Stimulated activated CD4-positive, alpha-beta T cell treated with anti-CD3 and anti-CD28 coated beads, TNF-alpha, amount 100 ng/mL, for 1 hour (primary cell): ENCODE data around the gene ZNF263.

ENCODE experiments used
- DNase-seq, 3 donors: peaks; one replicate each; pipeline ENCODE4 v3.0.0-alpha.2; 2020; ENCODE audit warnings: low read depth in 3 of 3, low spot score in 1 of 3

The ZNF263 gene

DNA sequence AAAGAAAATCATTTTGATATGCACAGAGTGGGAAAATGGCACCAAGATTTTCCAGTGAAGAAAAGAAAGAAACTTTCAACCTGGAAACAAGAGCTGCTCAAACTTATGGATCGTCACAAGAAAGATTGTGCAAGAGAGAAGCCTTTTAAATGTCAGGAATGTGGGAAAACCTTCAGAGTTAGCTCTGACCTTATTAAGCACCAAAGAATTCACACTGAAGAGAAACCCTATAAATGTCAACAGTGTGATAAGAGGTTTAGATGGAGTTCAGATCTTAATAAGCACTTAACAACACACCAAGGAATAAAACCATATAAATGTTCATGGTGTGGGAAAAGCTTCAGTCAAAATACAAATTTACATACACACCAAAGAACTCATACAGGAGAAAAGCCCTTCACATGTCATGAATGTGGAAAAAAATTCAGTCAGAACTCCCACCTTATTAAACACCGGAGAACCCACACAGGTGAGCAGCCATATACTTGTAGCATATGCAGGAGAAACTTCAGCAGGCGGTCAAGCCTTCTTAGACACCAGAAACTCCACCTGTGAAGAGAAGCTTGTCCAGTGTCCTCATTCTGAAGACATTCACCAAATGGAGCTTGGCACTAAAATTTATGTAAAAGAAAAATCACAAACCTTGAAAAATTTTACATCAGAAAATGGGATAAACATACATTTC, 34.2 kb downstream of the ZNF263 start:
- no peak for DNase-seq

GRCh38 chr16:3321816-3322215, 38.5 kb downstream of the ZNF263 start:
- DNase-seq, result no peak

DNA sequence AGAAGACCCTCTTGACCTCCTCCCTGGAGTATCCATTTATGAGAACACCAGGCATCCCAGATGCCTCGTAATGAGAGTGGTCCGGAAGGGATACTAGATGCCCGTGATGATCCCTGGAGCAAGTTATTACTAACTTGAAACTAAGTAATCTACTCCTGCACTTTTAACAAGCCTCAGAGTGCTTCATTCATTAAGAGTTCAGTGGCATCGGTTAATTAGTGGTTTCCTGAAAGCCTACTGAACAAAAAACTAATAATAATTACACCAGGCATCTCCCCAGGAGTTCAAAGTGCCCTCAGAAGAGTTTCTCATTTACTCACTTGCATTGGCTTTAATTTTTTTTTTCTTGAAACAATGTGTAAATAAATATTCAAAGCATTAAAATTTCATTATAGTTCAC, 44.2 kb downstream of the ZNF263 start:
- DNase-seq, result no peak

- DNase-seq, result no peak
Observed at GRCh38 chr16:3328104-3328503, 44.8 kb downstream of the ZNF263 start.

DNA sequence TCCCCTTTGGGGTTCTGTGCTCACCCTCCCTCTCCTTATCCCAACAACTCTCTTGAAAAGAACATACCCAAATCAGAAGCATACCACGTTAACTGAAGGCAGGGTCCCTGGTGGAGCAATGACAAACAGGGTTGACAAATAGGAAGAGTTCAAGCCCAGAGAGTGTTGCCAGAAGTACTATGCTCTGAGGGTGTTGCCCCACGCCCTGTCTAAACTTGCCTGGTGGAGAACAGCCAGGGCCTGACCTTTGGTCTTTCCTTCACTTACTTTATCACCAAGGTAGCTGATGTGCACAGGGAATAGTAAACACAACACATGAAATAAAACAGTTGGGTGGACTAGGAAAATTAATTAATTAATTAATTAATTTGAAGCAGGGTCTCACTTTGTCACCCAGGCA, 45.4 kb downstream of the ZNF263 start:
- DNase-seq, result no peak
